ENCODE results near the gene OVCH1.
"Not testable (repeated sequence)": the region's sequence is repeated elsewhere in the genome, so short reads cannot be mapped to it uniquely, and the experiment has no call there.

The OVCH1 gene

DNA sequence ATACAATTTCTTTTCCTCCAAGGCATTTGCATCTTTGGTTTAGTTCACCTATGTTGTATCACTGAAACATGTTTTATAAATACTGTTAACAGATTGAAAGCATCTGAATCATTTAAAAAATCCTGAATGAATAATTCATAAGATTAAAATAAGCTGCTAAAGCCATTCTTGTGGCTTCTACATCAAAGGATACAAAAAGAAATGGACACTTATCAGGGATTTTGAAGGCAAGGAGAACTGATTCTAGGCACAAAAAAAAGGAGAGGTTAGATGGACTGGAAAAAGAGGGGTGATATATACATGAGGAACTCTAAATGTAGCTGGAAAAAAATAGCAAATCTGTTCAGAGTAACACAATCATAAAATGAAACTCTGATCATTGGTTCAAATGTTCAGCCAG lies 5.8 kb upstream of the OVCH1 start:
- no peak for DNase-seq

DNA sequence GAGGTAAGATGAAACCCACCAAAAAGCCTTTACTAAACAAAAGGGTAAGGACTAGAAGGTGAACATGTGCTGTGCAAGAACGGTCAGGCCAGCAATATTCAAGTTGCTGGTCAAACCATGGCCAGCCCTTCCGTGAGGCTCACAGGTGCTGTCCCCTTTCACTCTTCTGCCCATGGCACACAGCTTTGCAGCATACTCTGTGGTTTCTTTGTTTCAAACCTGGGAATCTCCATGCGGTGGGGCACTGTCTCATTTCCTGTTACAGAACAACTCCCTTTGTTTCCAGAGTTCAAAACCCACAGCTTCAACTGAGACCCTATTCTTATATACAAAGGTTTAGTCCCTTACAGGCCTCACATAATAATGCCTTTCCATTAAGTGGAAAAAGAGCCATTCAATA lies 1.7 kb upstream of the OVCH1 start:
- no peak for DNase-seq

DNA sequence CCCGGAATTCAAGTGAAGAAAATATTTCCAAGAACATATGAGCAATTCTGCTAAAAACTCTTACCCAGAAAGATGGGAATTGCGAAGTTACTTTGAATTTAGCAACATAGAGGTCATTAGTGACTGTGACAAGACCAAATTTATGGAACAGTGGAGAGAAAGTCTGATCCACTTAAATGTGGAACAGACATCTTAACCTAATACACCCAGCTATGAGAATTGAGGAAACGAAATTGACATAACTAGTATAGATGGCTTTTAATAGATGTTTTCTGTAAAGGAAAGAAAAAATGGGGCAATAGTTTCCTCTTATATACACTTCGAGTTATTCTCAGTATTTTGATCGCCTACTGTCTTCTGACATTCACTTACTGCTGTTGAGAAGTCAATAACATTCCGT lies 4.6 kb downstream of the OVCH1 start:
- no peak for DNase-seq

DNA sequence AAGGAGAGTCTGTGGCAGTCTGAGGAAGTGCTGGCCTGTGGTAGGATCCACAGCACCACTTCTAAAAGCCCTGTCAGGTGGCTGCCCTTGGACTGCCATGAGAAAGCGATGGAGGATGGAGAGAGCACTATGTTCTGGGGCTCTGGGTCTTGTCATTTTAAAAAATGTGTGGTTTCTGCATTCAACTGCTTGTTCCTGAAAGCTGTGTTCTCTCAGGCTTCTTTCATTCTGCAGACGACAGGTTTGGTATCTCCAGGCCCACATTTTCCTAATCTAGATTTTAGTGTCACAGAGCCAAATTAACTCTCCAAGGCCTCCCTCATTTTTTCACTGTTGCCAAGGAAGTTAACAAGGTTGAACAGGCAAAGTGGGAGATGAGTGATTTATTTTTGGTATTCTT lies 10.5 kb downstream of the OVCH1 start:
- no peak for DNase-seq

DNA sequence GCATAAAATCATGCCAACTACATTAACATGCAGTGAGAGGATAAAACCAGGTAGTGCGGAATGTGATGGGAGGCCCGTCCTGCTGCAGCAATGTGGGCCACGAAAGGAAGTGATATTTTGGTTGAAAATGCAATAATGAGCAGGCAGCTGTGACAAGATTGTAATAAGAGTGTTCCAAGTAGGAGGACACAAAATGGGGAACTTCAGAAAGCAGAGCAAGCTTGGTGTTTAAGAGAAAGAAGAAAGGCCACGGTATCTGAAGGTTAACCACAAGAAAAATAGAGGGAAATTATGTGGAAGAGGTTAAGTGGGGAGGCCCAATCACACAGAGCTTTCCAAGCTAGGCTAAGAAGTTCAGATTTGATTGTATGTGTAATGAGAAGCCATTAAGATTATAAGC lies 34.3 kb downstream of the OVCH1 start:
- no peak for DNase-seq

DNA sequence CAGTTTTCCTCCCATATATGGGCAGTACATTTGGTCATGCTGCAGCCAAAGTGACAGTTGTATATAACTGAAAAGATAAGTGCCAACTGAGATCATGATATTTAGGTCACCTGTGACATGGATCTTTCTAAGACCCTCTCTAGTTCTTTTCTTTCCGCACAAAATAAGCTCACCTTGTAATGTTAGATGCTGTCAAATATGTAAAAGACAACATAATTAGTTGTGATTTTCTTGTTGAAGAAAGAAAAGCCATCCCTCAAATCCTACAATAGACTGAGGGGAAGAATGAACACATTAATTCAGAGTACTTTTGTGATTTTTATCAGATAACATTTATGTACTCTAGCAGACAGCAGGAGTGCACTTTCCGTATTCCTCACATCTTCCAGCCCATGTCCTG lies 37.4 kb downstream of the OVCH1 start:
- DNase-seq = no peak

DNA sequence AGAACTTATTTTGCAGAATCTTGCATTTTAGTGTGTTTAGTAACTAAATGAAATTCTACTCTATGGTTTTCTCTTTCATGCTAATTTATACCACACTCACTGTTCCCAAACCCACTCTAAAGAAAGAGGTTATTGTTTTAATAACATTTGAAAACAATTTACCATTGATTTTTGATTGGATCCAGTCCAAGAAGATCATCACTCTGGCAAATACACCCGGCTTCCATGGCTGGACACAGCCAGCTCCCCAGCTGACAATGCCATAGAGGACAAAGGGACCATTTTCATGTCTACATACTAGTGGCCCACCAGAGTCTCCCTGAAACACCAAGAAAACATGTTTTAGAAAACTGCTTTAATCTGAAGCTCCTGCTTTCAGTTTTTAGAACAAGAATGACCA lies 42.4 kb downstream of the OVCH1 start:
- DNase-seq = no peak

DNA sequence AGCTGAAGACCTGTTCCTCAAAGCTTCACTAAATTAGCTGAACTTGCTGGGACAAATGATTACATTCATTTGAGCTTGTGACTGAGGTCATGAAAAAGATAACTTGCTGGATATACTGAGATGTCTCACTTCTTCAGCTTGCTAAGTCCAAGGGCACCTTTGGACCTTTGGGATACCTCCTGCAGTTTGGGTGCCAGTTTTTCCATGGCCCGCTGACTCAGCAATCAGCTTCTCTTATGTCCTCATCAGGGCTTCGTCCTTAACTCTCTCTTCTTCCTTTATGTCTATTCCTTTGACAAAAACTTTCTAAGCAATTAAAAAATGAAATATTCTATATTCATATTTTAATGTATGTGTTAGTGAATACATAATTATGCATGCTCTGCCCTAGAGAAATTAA lies 45.6 kb downstream of the OVCH1 start:
- DNase-seq = no peak

DNA sequence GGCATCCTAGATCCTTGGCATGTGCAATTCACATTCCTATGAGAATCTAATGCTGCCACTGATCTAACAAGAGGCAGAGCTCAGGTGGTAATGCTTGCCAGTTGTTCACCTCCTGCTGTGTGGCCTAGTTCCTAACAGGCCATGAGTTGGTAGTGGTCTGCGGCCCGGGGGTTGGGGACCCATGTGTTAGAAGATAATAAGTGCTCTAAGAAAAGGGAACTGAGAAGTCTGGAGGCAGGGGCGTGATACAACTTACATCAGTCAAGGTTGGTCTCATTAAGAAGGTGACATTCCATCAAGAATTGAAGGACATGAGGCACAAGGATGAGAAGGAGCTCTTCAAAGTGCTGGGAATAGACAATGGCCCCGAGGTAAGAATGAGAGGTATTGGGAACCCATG lies 49.3 kb downstream of the OVCH1 start:
- no peak for DNase-seq

DNA sequence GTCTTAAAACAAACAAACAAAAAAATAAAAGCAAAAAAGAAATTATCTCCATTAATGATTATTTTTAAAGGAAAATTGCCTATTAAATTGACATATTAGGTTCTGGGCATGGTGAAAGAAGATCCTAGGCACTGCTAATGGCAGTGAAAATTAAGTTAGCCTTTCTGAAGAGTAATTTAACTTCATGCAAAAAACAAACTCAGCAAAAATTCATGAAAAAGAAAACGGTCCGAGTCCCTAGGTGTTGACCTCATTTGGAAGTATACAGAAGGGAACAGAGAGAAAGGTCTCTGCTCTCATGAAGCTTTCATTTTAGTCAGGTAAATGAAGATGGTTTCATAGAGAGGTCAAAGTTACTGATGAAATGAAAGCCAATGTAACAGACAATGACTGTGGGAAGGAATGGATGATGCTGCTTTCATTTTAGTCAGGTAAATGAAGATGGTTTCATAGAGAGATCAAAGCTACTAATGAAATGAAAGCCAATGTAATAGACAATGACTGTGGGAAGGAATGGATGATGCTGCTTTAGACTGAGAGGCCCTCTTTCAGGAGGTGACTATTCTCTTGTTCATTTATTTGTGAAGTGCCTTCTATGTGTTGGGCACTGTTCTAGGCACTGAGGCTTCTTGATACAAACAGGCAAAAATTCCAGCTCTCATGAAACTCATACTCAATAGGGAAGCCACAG lies 50.1 kb downstream of the OVCH1 start:
- no peak for DNase-seq

DNA sequence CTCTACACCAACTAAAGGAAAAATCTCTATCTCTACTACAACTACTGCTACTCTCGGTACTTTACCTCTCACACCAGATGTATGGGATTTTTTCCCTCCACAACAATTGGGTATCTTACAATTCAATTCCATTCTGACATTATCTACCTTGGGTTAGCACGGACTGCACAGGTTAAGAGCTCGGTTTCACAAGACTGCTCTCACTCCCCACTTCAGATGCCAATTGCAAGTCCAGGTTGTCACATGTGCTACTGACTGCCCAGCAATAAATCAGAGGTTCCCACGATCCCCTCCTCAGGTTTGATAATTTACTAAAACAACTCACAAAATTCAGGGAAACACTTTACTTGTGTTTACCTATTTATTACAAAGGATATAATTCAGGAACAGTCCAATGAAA lies 58.0 kb downstream of the OVCH1 start:
- DNase-seq = no peak

DNA sequence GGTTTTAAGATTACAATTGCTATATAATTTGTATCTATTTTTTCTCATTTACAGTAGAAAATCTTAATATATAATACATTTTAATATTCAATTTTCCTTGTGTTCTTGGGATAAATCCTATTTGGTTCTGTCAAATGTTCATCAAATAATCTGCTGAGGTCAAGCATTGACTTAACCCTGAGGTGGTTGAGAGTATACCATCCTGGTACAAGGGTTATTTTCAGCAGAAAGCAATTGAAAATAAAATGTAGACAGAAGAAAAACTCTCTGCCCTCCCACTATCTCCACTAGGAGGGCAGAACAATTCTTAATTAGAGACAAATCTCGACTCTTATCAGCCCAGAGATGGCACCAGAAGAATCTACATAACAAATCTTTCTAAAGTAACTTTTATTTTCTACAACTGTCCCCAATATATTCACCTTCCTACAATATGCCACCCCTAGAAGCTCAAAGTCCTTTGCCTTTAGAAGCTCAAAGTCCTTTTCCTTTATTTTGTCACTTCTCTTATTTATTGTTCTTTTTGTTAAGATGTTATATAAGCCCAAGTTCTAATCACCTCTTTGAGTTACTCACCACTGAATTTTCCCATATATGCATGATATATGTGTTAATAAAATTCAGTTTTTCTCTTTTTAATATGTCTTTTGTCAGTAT lies 58.6 kb downstream of the OVCH1 start:
- no peak for DNase-seq

DNA sequence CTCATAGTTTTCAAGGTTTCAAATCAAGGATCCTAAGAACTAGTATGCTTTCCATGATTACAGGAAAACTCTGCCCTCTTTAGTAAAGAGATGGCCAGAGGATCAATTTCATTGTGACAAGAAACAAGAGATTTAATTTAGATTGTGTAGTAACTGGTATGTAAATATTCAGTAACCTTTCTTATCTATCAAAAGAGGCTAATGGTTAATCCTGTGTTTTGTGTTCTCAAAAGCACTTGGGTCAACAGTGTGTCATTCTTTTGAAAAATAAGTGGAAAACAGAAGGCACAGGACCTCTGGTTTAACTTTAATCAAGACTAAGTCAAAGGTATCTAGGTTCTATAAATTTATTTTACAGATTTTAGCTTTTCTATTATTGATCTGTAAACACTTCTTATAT lies 59.9 kb downstream of the OVCH1 start:
- DNase-seq = no peak

DNA sequence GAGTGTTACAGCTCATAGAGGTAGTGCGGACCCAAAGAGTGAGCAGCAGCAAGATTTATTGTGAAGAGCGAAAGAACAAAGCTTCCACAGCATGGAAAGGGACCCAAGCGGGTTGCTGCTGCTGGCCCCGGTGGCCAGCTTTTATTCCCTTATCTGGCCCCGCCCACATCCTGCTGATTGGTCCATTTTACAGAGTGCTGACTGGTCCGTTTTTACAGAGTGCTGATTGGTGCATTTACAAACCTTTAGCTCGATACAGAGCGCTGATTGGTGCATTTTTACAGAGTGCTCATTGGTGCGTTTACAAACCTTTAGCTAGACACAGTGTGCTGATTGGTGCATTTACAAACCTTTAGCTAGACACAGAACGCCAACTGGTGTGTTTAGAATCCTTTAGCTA lies 60.7 kb downstream of the OVCH1 start:
- not testable (repeated sequence) for DNase-seq

DNA sequence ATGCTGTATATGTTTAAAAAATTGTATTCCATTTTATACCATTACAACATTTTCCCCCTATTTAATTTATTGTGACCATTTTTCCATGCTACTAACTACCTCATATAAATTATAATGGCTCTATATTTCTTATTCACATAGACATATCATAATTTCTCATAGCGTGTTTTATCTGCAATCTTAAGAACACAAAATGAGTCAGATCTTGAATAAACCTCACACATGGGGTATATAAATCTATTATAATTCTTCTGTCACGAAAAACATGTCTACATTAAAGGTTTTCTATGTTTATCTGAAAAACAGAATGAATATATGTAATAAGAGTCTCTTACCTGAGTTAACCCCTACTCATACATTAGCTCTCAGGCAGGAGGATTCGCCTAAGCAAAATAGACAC lies 66.0 kb downstream of the OVCH1 start:
- no peak for DNase-seq

DNA sequence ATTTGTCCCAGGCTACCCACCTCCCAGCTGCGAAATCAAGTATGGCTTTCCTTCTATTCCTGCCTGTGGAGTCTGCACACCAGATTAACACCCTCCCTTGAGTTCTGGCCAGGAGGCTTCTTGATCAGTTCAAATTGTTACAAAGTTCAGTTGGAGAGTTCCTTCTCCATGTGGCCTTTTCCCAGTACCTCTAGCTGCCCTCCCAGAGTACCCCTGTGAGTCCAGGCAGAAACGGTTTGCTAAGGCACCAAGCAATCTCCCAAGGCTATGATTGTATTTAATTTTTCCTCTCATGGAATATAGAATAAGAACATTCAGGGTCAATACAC lies 66.8 kb downstream of the OVCH1 start:
- no peak for DNase-seq

DNA sequence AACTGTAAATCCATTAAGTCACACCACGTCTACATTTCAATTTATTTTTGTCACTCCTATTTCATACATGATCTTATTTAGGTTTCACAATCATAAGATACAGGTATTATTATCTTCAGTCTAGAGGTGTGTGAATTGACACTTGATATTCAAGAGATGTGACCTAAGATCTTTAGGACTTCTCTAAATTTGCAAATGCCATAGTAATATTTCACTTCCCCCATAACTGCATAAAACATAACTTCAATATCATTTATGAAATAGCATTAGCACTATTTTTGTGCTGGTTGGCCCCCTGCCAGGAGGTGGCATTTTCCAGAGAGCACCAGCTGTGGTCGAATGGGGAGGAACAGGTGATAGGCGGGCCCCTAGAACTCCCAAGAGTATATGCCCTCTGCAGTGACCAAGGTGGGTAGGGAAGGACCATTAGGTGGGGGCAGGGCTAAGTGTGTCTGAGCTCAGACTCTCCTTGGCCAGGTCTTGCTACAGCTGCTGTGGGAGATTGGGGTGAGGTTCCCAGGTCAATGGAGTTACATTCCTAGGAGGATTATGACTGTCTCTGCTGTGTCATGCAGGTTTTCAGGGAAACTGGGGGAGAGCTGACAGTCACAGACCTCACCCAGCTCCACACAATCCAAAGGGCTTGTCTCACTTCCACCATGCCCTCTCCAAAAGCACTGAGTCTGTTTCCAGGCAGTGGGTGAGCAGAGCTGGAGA lies 67.3 kb downstream of the OVCH1 start:
- DNase-seq = no peak

DNA sequence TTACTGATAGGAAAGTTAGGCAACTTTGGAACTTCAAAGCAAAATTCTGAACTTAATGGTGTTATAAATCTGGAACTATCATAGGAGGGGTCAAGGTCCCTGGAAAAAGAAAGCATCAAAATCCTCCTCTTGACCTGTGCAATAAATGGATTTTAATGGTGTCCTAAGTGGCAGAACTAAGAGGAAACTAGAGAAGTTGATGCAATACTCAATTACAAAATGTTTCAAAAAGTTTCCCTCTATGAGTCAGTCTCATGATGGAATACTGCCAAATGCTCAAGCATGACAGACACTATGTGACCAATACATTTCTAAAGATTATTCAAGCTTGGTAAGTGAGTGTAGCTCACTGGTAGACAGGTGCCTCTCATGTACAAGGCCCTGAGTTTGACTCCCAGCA lies 68.9 kb downstream of the OVCH1 start:
- no peak for DNase-seq

DNA sequence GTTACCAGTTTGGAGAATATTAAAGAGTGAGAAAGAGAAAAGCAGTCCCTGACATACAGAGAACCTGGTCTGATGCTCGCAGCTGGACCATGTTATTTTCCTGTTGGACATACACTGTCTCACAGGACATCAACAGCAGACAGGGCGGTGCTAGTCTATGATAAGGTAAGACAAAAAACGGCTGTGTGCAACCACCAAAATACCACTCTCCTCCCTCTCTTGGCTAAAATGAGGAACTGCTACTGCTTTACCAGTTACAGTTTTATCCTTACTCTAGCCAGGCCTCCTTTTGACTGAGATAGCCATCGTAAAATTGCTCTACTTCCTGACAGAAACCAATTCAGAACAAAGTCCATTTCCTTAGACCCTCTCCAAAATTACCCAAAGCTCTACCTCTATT lies 69.5 kb downstream of the OVCH1 start:
- no peak for DNase-seq

DNA sequence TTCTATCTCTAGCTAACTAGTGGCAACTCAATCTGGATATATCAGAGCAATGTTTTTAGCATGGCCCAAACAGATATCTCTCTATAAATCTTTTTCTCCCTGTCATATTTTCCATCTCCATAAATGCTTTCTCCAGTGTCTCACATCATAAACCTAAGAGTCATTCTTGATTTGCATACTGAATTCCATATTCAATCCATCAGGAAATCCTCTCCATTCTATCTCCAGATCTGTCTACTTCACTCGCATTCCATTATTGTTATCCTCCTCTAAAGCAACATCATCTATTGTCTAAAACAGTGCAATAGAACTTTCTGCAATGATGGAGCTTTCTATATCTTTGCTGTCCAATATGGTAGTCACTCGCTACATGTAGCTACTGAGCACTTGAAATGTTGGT lies 71.0 kb downstream of the OVCH1 start:
- no peak for DNase-seq

DNA sequence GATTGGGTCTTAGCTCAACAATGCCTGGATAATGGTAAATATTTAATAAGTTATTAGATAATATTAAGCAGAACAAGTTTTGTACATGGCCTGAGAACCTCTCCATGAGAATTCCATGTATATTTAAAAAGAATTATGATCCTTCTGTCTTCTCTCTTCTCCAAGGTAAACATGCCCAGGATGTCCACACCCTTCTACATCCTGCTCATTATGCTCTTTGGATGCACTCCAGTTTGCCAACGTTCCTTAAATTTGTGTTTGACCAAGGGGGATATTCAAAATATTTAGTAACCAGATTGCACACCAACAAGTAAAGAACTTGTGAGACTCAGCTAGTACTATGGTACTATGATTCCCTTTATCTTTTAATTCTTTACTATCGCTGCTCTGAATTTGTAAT lies 71.8 kb downstream of the OVCH1 start:
- DNase-seq = no peak

DNA sequence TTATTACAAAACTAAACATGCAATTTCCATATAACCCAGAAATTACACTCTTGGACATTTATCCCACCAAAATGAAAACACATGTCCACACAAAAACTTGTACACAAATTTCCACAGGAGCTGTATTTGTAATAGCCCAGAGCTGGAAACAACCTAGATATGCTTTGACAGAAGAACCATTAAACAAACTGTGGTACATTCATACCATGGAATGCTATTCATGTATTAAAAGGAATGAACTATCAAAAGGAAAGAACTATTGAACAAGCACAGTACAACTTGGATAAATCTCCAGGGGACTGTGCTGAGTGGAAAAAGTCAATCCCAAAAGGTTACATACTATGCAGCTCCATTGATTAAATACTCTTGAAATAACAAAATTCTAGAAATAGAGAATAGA lies 80.7 kb downstream of the OVCH1 start:
- DNase-seq = no peak

DNA sequence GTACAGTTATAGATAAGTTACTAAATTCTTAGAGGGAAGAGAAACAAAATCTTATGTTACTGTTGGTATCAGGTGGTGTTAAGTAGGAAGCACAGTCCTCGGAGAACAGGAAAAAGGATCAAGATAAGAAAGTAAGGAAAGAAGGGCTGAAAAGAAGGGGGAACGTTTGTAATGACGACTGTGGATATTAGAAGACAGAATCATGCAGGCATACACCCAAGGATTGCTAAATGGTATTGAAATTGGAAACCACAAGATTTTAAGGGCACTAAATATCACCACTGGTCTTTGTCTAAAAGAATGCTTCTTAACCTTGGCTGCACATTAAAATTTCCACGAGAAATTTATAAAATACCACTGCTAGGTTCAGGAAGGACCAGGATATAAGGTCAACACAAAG lies 82.4 kb downstream of the OVCH1 start:
- DNase-seq = no peak

DNA sequence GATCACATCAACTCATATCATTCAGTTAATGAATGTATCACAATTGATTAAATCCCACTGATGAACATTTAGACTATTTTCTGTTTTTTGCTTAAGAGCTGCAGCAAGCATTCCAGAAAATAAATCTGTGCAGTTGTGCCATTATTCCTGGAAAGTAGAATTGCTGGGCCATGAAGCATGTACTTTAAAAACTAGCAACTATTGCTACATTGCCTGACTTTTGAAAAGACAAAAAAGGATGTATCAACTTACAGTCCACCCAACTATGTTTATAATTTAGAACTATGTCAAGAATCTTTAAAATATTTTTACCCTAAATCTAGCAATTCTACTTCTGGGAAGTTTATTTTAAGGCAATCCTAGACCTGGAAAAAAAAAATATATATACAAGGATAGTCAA lies 83.1 kb downstream of the OVCH1 start:
- DNase-seq = no peak

DNA sequence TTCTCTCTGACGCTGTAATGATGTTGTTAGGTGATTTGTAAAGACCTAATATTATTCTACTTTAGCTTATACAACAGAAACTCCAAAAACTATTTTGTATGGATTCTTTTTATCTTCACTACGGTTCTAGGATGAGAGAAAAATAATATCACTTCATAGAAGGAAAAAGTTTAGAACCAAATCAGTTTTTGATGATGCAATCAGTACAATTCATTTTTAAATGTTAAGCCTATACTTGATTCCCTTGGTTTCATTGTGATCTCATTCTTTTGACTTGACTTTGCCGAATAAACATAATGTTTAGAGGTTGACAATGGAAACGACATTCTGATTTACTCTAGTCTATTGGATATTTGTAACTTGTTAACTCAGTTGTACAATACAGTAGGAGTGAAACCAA lies 91.9 kb downstream of the OVCH1 start:
- no peak for DNase-seq

Measured in central memory CD4-positive, alpha-beta T cell (primary cell).